ENCODE data around the gene MLLT3. TPM values are rescaled to one million over a fixed set of nuclear protein-coding genes. Genes with fewer than 3 reads are reported as not detected.

The MLLT3 gene
- total RNA-seq, 4 donors from 2014 or later, result 29.8 to 51.0 (median 47.1) TPM

DNA sequence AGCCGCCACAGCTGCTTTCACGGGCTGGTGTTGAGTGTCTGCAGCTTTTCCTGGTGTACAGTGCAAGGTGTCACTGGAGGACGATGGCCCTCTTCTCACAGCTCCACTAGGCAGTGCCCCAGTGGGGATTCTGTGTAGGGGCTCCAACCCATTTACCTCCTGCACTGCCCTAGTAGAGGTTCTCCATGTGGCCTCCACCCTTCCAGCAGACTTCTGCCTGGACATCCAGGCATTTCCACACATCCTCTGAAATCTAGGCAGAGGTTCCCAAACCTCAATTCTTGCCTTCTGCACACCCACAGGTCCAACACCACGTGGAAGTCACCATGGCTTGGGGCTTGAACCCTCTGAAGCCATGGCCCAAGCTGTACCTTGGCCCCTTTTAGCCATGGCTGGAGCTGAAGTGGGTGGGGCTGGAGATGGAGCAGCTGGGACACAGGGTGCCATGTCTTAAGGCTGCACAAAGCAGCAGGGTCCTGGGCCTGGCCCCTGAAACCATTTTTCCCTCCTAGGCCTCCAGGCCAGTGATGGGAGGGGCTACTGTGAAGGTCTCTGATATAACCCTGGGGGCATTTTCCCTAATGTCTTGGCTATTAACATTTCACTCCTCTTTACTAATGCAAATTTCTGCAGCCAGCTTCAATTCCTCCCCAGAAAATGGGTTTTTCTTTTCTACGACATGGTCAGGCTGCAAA is 82.0 kb downstream of the MLLT3 start:
- DNase-seq, result no peak
- intact Hi-C loops (cut with DNase I), result no loop called here
- Histone ChIP-seq H3K27ac (no peak overlapping the region), H3K27me3 (no peaks in the 10 kb centered on the region), H3K9me3 (no peaks in the 10 kb centered on the region), H3K4me3 (replicated peaks in 1 of 3) (no peak overlapping the region), H3K36me3 (no peaks in the 10 kb centered on the region), H3K4me1 (peaks cover 0 to 8% of the 10 kb centered on the region in 2 donors)
- TF ChIP-seq POLR2A (IDR thresholded peaks at IDR 0.05) (no peak), CTCF (IDR thresholded peaks at IDR 0.05) (no peak)
- 96 to 99% methylated on average over 3 to 5 of the region's 5 CpGs for WGBS, 2 donors

- intact Hi-C loops (cut with DNase I), result no loop called here
- WGBS, 2 donors, result 79 to 83% methylated on average over 1 of the region's 1 CpG
Observed at GRCh38 chr9:20538956-20539355, 83.3 kb downstream of the MLLT3 start.

GRCh38 chr9:20538092-20538491 is 84.2 kb downstream of the MLLT3 start:
- Histone ChIP-seq H3K27ac (no peak overlapping the region), H3K4me3 (replicated peaks in 1 of 3) (no peak overlapping the region), H3K9me3 (no peaks in the 10 kb centered on the region), H3K36me3 (no peaks in the 10 kb centered on the region), H3K4me1 (peaks cover 0 to 5% of the 10 kb centered on the region in 2 donors), H3K27me3 (no peaks in the 10 kb centered on the region)
- no peak for TF ChIP-seq CTCF (IDR thresholded peaks at IDR 0.05)
- no peak for TF ChIP-seq POLR2A (IDR thresholded peaks at IDR 0.05)
- intact Hi-C loops (cut with DNase I), result no loop called here
- DNase-seq, result no peak

More at GRCh38 chr9:20538956-20539355, 83.3 kb downstream of the MLLT3 start:
- Histone ChIP-seq H3K27me3 (no peaks in the 10 kb centered on the region), H3K9me3 (no peaks in the 10 kb centered on the region), H3K4me1 (peaks cover 0 to 8% of the 10 kb centered on the region in 2 donors), H3K4me3 (replicated peaks in 1 of 3) (no peak overlapping the region), H3K27ac (no peak overlapping the region), H3K36me3 (no peaks in the 10 kb centered on the region)
- no peak for TF ChIP-seq POLR2A (IDR thresholded peaks at IDR 0.05)
- TF ChIP-seq CTCF (IDR thresholded peaks at IDR 0.05), result no peak
- DNase-seq, result no peak

GRCh38 chr9:20537294-20537693 is 85.0 kb downstream of the MLLT3 start:
- intact Hi-C loops (cut with DNase I), result no loop called here
- Histone ChIP-seq H3K4me3 (replicated peaks in 1 of 3) (no peak overlapping the region), H3K27me3 (no peaks in the 10 kb centered on the region), H3K27ac (no peak overlapping the region), H3K9me3 (no peaks in the 10 kb centered on the region), H3K36me3 (no peaks in the 10 kb centered on the region), H3K4me1 (no peaks in the 10 kb centered on the region)
- TF ChIP-seq CTCF (IDR thresholded peaks at IDR 0.05) (no peak), POLR2A (IDR thresholded peaks at IDR 0.05) (no peak)
- no peak for DNase-seq
- 46 to 64% methylated on average over 2 of the region's 2 CpGs for WGBS, 2 donors

DNA sequence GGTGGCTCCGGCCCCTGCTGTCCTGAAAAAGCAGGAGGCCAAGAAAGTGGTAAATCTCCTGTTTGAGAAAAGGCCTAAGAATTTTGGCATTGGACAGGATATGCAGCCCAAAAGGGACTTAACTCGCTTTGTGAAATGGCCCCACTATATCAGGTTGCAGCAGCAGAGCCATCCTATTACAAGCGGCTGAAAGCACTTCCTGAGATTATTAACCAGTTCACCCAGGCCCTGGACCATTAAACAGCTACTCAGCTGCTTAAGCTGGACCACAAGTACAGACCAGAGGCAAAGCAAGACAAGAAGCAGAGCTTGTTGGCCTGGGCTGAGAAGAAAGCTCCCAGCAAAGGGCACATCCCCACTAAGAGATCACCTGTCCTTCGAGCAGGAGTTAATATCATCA is 89.7 kb downstream of the MLLT3 start:
- WGBS, 2 donors, result 89 to 92% methylated on average over 4 of the region's 4 CpGs
- Histone ChIP-seq H3K36me3 (no peaks in the 10 kb centered on the region), H3K27ac (no peak overlapping the region), H3K27me3 (no peaks in the 10 kb centered on the region), H3K4me1 (no peaks in the 10 kb centered on the region), H3K4me3 (replicated peaks in 1 of 3) (no peak overlapping the region), H3K9me3 (no peaks in the 10 kb centered on the region)
- intact Hi-C loops (cut with DNase I), result no loop called here
- TF ChIP-seq CTCF (IDR thresholded peaks at IDR 0.05), result no peak
- TF ChIP-seq POLR2A (IDR thresholded peaks at IDR 0.05), result no peak
- no peak for DNase-seq

Data from thyroid gland (tissue), 4 donors.